ENCODE results near the gene C2CD4C. TPM values are rescaled to one million over a fixed set of nuclear protein-coding genes. Genes with fewer than 3 reads are reported as not detected.

Gene C2CD4C
- total RNA-seq, 1 donor from 2014 or later: 5.7 TPM

DNA sequence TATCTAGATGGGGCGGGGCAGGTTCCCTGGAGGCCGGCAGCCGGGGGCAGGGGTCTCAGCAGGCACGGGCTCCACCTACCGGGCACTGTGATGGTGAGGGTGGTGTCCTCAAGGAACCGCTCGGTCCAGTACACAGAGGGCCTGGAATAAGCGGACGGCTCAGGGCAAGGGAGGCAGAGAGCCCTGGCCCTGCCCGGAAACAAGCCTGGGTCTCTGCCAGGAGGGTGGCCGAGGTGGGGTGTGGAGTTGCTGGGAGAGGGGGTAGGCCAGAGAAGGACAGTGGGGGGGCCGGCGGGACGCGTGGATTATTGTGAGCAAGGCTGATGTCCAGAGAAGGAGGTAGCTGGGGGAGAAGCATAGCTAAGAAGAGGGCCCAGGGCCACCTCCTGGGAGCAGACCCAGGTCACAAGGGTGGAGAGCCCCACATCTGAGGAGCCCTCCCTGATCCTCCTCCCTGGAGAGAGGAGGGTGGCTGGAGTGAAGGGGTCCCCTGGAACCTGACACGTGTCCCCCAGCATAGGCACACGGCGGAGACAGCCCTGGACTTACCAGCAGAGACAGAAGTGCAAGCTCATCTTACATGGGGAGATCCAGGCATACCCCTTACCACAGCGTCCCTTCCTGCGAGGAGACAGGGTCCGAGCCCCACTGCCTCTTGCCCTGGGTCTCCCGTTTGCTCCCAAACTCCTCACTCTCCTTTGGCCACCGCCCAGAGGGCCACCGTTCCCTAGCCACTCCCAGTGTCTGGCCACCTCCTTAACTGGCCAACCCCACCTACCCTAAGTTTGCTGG lies 35.4 kb downstream of the C2CD4C start:
- intact Hi-C loops (cut with DNase I): no loop called here
- Histone ChIP-seq H3K27ac (no peak overlapping the region), H3K9me3 (no peaks in the 10 kb centered on the region), H3K27me3 (no peaks in the 10 kb centered on the region), H3K4me3 (no peak overlapping the region), H3K4me1 (no peaks in the 10 kb centered on the region), H3K36me3 (no peaks in the 10 kb centered on the region)
- DNase-seq (ENCODE audit: low spot score in 2 of 2): peak in 1 of 2 donors; percentile 60
- TF ChIP-seq, protein P1, sequence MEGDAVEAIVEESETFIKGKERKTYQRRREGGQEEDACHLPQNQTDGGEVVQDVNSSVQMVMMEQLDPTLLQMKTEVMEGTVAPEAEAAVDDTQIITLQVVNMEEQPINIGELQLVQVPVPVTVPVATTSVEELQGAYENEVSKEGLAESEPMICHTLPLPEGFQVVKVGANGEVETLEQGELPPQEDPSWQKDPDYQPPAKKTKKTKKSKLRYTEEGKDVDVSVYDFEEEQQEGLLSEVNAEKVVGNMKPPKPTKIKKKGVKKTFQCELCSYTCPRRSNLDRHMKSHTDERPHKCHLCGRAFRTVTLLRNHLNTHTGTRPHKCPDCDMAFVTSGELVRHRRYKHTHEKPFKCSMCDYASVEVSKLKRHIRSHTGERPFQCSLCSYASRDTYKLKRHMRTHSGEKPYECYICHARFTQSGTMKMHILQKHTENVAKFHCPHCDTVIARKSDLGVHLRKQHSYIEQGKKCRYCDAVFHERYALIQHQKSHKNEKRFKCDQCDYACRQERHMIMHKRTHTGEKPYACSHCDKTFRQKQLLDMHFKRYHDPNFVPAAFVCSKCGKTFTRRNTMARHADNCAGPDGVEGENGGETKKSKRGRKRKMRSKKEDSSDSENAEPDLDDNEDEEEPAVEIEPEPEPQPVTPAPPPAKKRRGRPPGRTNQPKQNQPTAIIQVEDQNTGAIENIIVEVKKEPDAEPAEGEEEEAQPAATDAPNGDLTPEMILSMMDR (IDR thresholded peaks at IDR 0.05): no peak

GRCh38 chr19:372306-372890 lies 36.5 kb downstream of the C2CD4C start:
- TF ChIP-seq, protein P1 (IDR thresholded peaks at IDR 0.05): no peak
- H3K9me3 ChIP-seq: no peaks in the 10 kb centered on the region
- H3K4me1 ChIP-seq: no peaks in the 10 kb centered on the region
- peak in 1 of 2 donors; percentile 54 for DNase-seq (ENCODE audit: low spot score in 2 of 2)
- H3K27me3 ChIP-seq: no peaks in the 10 kb centered on the region
- H3K36me3 ChIP-seq: no peaks in the 10 kb centered on the region
- no peak overlapping the region for H3K4me3 ChIP-seq
- no peak overlapping the region for H3K27ac ChIP-seq
- intact Hi-C loops (cut with DNase I): no loop called here

GRCh38 chr19:371501-372168 lies 37.3 kb downstream of the C2CD4C start:
- Histone ChIP-seq H3K27me3 (no peaks in the 10 kb centered on the region), H3K27ac (no peak overlapping the region), H3K36me3 (no peaks in the 10 kb centered on the region), H3K4me1 (no peaks in the 10 kb centered on the region), H3K4me3 (no peak overlapping the region), H3K9me3 (no peaks in the 10 kb centered on the region)
- intact Hi-C loops (cut with DNase I): no loop called here
- DNase-seq (ENCODE audit: low spot score in 2 of 2): peak in 1 of 2 donors; percentile 46
- TF ChIP-seq, protein P1 (IDR thresholded peaks at IDR 0.05): no peak

DNA sequence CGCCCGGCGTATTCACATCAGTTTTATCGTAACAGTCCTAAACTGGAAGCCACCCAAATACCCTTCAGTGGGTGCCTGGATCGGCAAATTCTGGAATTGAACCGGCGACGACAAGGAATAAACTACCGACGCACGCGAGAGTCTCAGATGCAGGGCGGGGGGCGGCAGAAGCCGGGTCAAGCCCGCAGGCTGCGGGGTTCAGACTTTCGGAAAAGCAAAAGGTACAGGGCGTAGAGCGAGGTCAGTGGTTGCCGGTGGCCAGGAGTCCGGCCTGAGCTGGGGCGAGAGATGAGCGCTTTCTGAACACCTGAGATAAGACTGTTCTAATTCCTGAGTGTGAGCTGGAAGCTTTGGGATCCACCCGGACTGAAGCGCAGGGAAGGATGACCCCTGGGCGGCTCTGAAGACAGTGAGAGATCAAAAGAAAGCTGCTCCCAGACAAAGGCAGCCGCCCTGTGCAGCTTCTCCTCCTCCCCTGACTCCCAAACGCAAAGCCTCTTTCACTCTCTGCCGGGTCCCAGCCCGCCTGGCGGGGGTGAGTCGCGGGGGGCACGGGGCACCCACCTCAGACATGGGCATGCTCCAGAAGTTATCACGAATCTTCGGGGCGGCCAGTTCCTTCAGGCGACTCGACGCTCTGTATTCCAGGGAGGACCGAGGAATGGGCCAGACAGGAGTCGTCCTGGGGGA lies 38.2 kb downstream of the C2CD4C start:
- Histone ChIP-seq H3K27ac (no peak overlapping the region), H3K4me1 (no peaks in the 10 kb centered on the region), H3K9me3 (no peaks in the 10 kb centered on the region), H3K36me3 (no peaks in the 10 kb centered on the region), H3K4me3 (no peak overlapping the region), H3K27me3 (no peaks in the 10 kb centered on the region)
- intact Hi-C loops (cut with DNase I): no loop called here
- TF ChIP-seq, protein P1 (IDR thresholded peaks at IDR 0.05): no peak
- DNase-seq (ENCODE audit: low spot score in 2 of 2): peak in 1 of 2 donors; percentile 31

DNA sequence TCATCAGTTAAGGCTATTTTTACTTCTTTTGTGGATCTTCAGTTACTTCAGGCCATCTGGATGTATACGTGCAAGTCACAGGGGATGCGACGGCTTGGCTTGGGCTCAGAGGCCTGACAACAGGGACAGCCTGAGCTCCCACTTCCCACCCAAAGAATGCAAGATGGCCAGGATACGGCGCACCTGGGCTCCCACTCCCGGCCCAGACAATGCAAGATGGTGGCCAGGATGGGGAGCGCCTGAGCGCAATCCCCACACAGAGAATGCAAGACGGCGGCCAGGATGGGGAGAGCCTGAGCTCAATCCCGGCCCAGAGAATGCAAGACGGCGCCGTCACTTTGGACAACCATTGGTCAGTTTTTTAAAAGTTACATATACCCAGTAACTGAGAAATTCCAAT lies 39.1 kb downstream of the C2CD4C start:
- no peaks in the 10 kb centered on the region for H3K36me3 ChIP-seq
- no peak overlapping the region for H3K27ac ChIP-seq
- no peak overlapping the region for H3K4me3 ChIP-seq
- no peaks in the 10 kb centered on the region for H3K27me3 ChIP-seq
- intact Hi-C loops (cut with DNase I): no loop called here
- H3K9me3 ChIP-seq: no peaks in the 10 kb centered on the region
- peak in 1 of 2 donors; percentile 40 for DNase-seq (ENCODE audit: low spot score in 2 of 2)
- TF ChIP-seq, protein P1 (IDR thresholded peaks at IDR 0.05): no peak
- H3K4me1 ChIP-seq: no peaks in the 10 kb centered on the region
